H9 (cell line): ENCODE results near the gene AFAP1L1. TPM values are rescaled to one million over a fixed set of nuclear protein-coding genes. Genes with fewer than 3 reads are reported as not detected.

Experiments
- DNase-seq: peaks from one replicate; pipeline ENCODE4 v3.0.0-alpha.2; 2017
- H2AFZ ChIP-seq: one replicate; pipeline ENCODE4 v1.6.1; 2013; ENCODE audit warnings: mild to moderate bottlenecking, low read length, control low read depth, moderate library complexity
- H2AK5ac ChIP-seq: 2 replicates; pipeline ENCODE4 v1.6.1; 2013; ENCODE audit warnings: low read length, control low read depth, mixed read lengths; ENCODE audit not compliant: insufficient read length
- H2BK120ac ChIP-seq: one replicate; pipeline ENCODE4 v1.6.1; 2013; ENCODE audit warnings: low read depth, mild to moderate bottlenecking, low read length, control low read depth, inconsistent platforms; ENCODE audit not compliant: poor library complexity, severe bottlenecking
- H2BK12ac ChIP-seq: 2 replicates; pipeline ENCODE4 v1.6.1; 2013; ENCODE audit warnings: low read length, control low read depth, mixed read lengths, low read depth; ENCODE audit not compliant: insufficient read length
- H2BK15ac ChIP-seq: 2 replicates; pipeline ENCODE4 v1.6.1; 2013; ENCODE audit warnings: low read depth, low read length, control low read depth
- H2BK20ac ChIP-seq: one replicate; pipeline ENCODE4 v1.6.1; 2013; ENCODE audit warnings: low read depth, mild to moderate bottlenecking, low read length, control low read depth, inconsistent platforms; ENCODE audit not compliant: poor library complexity, severe bottlenecking
- H2BK5ac ChIP-seq: 2 replicates; pipeline ENCODE4 v1.6.1; 2013; ENCODE audit warnings: low read length, control low read depth, mixed read lengths; ENCODE audit not compliant: insufficient read length
- H3K14ac ChIP-seq: 2 replicates; pipeline ENCODE4 v1.6.1; 2013; ENCODE audit warnings: low read length, control low read depth; ENCODE audit not compliant: insufficient read depth
- H3K18ac ChIP-seq: 2 replicates; pipeline ENCODE4 v1.6.1; 2013; ENCODE audit warnings: low read depth, mild to moderate bottlenecking, mixed read lengths, low read length, control low read depth; ENCODE audit not compliant: insufficient read length
- H3K23ac ChIP-seq: 2 replicates; pipeline ENCODE4 v1.6.1; 2013; ENCODE audit warnings: low read length, control low read depth, mixed read lengths, low read depth; ENCODE audit not compliant: insufficient read length
- H3K23me2 ChIP-seq: 2 replicates; pipeline ENCODE4 v1.6.1; 2013; ENCODE audit warnings: low read depth, mild to moderate bottlenecking, mixed read lengths, low read length, control low read depth; ENCODE audit not compliant: insufficient read length, poor library complexity, severe bottlenecking
- H3K27ac ChIP-seq: 2 replicates; pipeline ENCODE4 v1.5.1; 2013; ENCODE audit warnings: low read length, control low read depth, mixed read lengths, low read depth; ENCODE audit not compliant: insufficient read length
- H3K27me3 ChIP-seq: 2 replicates; pipeline ENCODE4 v1.6.1; 2013; ENCODE audit warnings: low read length, control low read depth, inconsistent platforms; ENCODE audit not compliant: insufficient read depth
- H3K4ac ChIP-seq: 2 replicates; pipeline ENCODE4 v1.6.1; 2013; ENCODE audit warnings: low read depth, mild to moderate bottlenecking, control low read depth, inconsistent platforms, low read length, moderate library complexity
- H3K4me1 ChIP-seq: 2 replicates; pipeline ENCODE4 v1.6.1; 2013; ENCODE audit warnings: low read length, control low read depth, inconsistent platforms; ENCODE audit not compliant: insufficient read depth
- H3K4me2 ChIP-seq: 2 replicates; pipeline ENCODE4 v1.6.1; 2013; ENCODE audit warnings: low read length, control low read depth, mixed read lengths; ENCODE audit not compliant: insufficient read length, insufficient read depth
- H3K56ac ChIP-seq: 2 replicates; pipeline ENCODE4 v1.6.1; 2013; ENCODE audit warnings: low read depth, mild to moderate bottlenecking, mixed read lengths, low read length, control low read depth; ENCODE audit not compliant: insufficient read length
- H3K79me1 ChIP-seq: 2 replicates; pipeline ENCODE4 v1.6.1; 2013; ENCODE audit warnings: low read depth, mild to moderate bottlenecking, moderate library complexity, low read length, control low read depth, inconsistent platforms; ENCODE audit not compliant: insufficient read depth, poor library complexity, severe bottlenecking
- H3K79me2 ChIP-seq: 2 replicates; pipeline ENCODE4 v1.6.1; 2013; ENCODE audit warnings: low read length, control low read depth, inconsistent platforms; ENCODE audit not compliant: insufficient read depth
- H3K9ac ChIP-seq: 2 replicates; pipeline ENCODE4 v1.6.1; 2013; ENCODE audit warnings: low read length, control low read depth, mixed read lengths; ENCODE audit not compliant: insufficient read length; ENCODE audit errors: extremely low read depth
- H3K9me3 ChIP-seq: one replicate; pipeline ENCODE4 v1.6.1; 2013; ENCODE audit warnings: low read depth, low read length, inconsistent platforms; ENCODE audit not compliant: control insufficient read depth
- H3T11ph ChIP-seq: one replicate; pipeline ENCODE4 v1.6.1; 2013; ENCODE audit warnings: mild to moderate bottlenecking, low read length, control low read depth, inconsistent platforms
- H4K20me1 ChIP-seq: one replicate; pipeline ENCODE4 v1.6.1; 2013; ENCODE audit not compliant: control insufficient read depth, insufficient read length, insufficient read depth
- H4K5ac ChIP-seq: 2 replicates; pipeline ENCODE4 v1.6.1; 2013; ENCODE audit warnings: low read depth, mild to moderate bottlenecking, mixed read lengths, low read length, control low read depth; ENCODE audit not compliant: insufficient read length
- H4K8ac ChIP-seq: replicated peaks from 2 replicates; pipeline ENCODE4 v1.6.1; 2013; ENCODE audit warnings: low read length, control low read depth, mixed read lengths, low read depth; ENCODE audit not compliant: insufficient read length
- H4K91ac ChIP-seq: 2 replicates; pipeline ENCODE4 v1.6.1; 2013; ENCODE audit warnings: low read depth, mild to moderate bottlenecking, moderate library complexity, mixed read lengths, low read length, control low read depth; ENCODE audit not compliant: insufficient read length
- H3K27ac Mint-ChIP-seq, 3 experiments: 2 replicates in 2 of 3; 3 replicates in 1 of 3; pipeline ENCODE4 v1.8.0; 2020 to 2021; ENCODE audit warnings: mixed read lengths in 3 of 3, mild to moderate bottlenecking in 1 of 3, moderate library complexity in 1 of 3
- H3K27me3 Mint-ChIP-seq: 2 replicates; pipeline ENCODE4 v1.8.0; 2021; ENCODE audit warnings: low read depth, mild to moderate bottlenecking, moderate library complexity, mixed read lengths
- H3K36me3 Mint-ChIP-seq, 3 experiments: 2 replicates in 2 of 3; 3 replicates in 1 of 3; pipeline ENCODE4 v1.8.0; 2020 to 2021; ENCODE audit warnings: low read depth in 3 of 3, mixed read lengths in 3 of 3; ENCODE audit not compliant: insufficient read depth in 1 of 3
- H3K4me1 Mint-ChIP-seq, 2 experiments: 2 replicates each; pipeline ENCODE4 v1.8.0; 2020; ENCODE audit warnings: mixed read lengths in 2 of 2
- H3K4me3 Mint-ChIP-seq, 2 experiments: 2 replicates in 1 of 2; 3 replicates in 1 of 2; pipeline ENCODE4 v1.8.0; 2020 to 2021; ENCODE audit warnings: mild to moderate bottlenecking in 2 of 2, mixed read lengths in 2 of 2, moderate library complexity in 1 of 2
- H3K9me3 Mint-ChIP-seq, 2 experiments: 2 replicates in 1 of 2; 3 replicates in 1 of 2; pipeline ENCODE4 v1.8.0; 2020; ENCODE audit warnings: mild to moderate bottlenecking in 2 of 2, mixed read lengths in 2 of 2, moderate library complexity in 1 of 2
- CTCF ChIP-seq: fragments of 200-600 bp; sonication (generic); conservative IDR thresholded peaks from 3 replicates; pipeline ENCODE4 v1.8.0; 2021; ENCODE audit warnings: antibody characterized with exemption, mild to moderate bottlenecking
- WGBS: extraction: QIAGEN DNeasy Blood & Tissue Kit; methylation state at CpG from one replicate; pipeline ENCODE4 v1.1.7; 2013; ENCODE audit warnings: missing lambda C conversion rate, low lambda C conversion rate, mixed read lengths; ENCODE audit not compliant: insufficient read length; ENCODE audit errors: extremely low coverage; 5-methylcytosine and 5-hydroxymethylcytosine counted together
- total RNA-seq: library from RNA; stranded (reverse); gene quantifications from 2 replicates; pipeline ENCODE4 v1.2.1, GENCODE V29; 2021

Gene AFAP1L1
- total RNA-seq, 1 experiment from 2014 or later = 1.8 TPM

GRCh38 chr5:149257889-149258705 is 13.6 kb upstream of the AFAP1L1 start:
- no peak overlapping the region for H4K91ac ChIP-seq
- no peak overlapping the region for H2BK12ac ChIP-seq
- H4K20me1 ChIP-seq = no peaks in the 10 kb centered on the region
- no peak overlapping the region for H3K4ac ChIP-seq
- no peak for DNase-seq
- no peak overlapping the region for H3K9ac ChIP-seq
- no peaks in the 10 kb centered on the region for H3K23me2 ChIP-seq
- no peak for TF ChIP-seq CTCF
- H2BK20ac ChIP-seq = no peak overlapping the region
- H3K4me1 ChIP-seq = no peaks in the 10 kb centered on the region
- H2AK5ac ChIP-seq = no peak overlapping the region
- WGBS = no CpG with 5 or more reads among the region's 10 CpGs
- H3K79me2 ChIP-seq = no peaks in the 10 kb centered on the region
- no peak overlapping the region for H3K23ac ChIP-seq
- no peak overlapping the region for H3K4me3 Mint-ChIP-seq
- H4K8ac ChIP-seq = no peak overlapping the region
- H3K79me1 ChIP-seq = no peaks in the 10 kb centered on the region
- no peak overlapping the region for H3K18ac ChIP-seq
- H2BK5ac ChIP-seq = no peak overlapping the region
- H3K27me3 ChIP-seq = no peaks in the 10 kb centered on the region
- no peak overlapping the region for H3K27ac ChIP-seq
- no peaks in the 10 kb centered on the region for H3K36me3 Mint-ChIP-seq
- H2BK15ac ChIP-seq = no peak overlapping the region
- H4K5ac ChIP-seq = no peak overlapping the region
- H3K27ac Mint-ChIP-seq = peak overlapping the region in 1 of 3 experiments; percentile 40; a peak in 1 of 7 replicates
- no peak overlapping the region for H3K4me2 ChIP-seq
- H3K9me3 ChIP-seq = no peaks in the 10 kb centered on the region
- H3K9me3 Mint-ChIP-seq = no peaks in the 10 kb centered on the region
- 0 out of 2 replicates have a peak overlapping the region, but pooled peaks have one; percentile 41 for H3K14ac ChIP-seq
- 0 out of 4 replicates have a peak, but pooled peaks cover 0 to 3% of the 10 kb centered on the region in 2 experiments for H3K4me1 Mint-ChIP-seq
- H3T11ph ChIP-seq = no peak overlapping the region
- H2BK120ac ChIP-seq = no peak overlapping the region
- no peak overlapping the region for H2AFZ ChIP-seq
- H3K27me3 Mint-ChIP-seq = peaks cover 48% of the 10 kb centered on the region
- no peak overlapping the region for H3K56ac ChIP-seq
